ENCODE measurements around the gene ADAT1. TPM values are rescaled to one million over a fixed set of nuclear protein-coding genes. Genes with fewer than 3 reads are reported as not detected.

The ADAT1 gene
- total and polyA plus RNA-seq, 10 of the 15 experiments (the other 5 are each of a cell fraction or from before 2014, with no cell fraction given), result 26.2 to 77.4 (median 55.8) TPM

DNA sequence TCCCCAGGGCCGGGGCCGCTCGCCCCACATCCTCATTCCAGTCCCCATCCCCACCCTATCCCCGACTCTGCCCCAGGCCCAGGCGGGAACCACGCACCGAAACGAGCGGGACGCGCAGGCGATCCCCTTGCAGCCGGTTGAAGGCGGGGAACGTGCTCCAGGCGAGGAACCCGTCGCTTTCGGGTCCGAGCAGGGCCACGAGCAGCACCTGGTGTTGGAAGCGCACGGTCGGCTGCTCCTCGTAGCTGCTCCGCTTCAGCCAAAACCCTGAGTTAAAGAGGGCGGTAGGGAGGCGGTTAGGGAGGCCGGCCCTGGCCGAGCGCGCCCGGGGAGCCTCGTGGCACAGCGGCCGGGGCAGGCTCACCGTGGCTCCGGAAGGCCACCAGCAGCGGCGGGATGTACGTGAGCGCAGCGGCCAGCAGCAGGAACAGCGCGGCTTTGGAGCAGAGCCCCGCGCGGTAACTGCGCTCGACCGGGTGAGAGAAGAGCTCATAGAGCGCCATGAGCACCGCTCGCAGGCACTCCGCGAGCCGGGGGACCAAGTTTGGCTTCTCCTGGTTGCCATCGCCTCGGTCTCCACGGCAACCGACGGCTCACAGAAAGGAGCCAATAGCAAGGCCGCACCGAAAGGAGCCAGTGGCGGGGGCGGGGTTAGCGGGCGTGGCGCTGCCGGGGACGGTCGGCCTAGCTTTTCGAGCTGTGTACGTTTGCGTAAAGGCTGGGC is 67.2 kb downstream of the ADAT1 start, which contains the start of gene TMEM231 (continued):
- TF ChIP-seq SIX5 (IDR thresholded peaks at IDR 0.05; ENCODE audit: low read depth, low read length, severe bottlenecking), result no peak
- TF ChIP-seq BRCA1 (IDR thresholded peaks at IDR 0.05; ENCODE audit: low read depth, low read length), result no peak
- peak; percentile 13; the same call in 1 of the 2 replicates for TF ChIP-seq CHD2 (IDR thresholded peaks at IDR 0.05; ENCODE audit: borderline replicate concordance, low read depth, low read length)
- TF ChIP-seq, protein P1, sequence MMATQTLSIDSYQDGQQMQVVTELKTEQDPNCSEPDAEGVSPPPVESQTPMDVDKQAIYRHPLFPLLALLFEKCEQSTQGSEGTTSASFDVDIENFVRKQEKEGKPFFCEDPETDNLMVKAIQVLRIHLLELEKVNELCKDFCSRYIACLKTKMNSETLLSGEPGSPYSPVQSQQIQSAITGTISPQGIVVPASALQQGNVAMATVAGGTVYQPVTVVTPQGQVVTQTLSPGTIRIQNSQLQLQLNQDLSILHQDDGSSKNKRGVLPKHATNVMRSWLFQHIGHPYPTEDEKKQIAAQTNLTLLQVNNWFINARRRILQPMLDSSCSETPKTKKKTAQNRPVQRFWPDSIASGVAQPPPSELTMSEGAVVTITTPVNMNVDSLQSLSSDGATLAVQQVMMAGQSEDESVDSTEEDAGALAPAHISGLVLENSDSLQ (IDR thresholded peaks at IDR 0.05), result no peak
- TF ChIP-seq IRF4 (IDR thresholded peaks at IDR 0.05; ENCODE audit: low read depth, low read length), result no peak
- TF ChIP-seq, protein P2, sequence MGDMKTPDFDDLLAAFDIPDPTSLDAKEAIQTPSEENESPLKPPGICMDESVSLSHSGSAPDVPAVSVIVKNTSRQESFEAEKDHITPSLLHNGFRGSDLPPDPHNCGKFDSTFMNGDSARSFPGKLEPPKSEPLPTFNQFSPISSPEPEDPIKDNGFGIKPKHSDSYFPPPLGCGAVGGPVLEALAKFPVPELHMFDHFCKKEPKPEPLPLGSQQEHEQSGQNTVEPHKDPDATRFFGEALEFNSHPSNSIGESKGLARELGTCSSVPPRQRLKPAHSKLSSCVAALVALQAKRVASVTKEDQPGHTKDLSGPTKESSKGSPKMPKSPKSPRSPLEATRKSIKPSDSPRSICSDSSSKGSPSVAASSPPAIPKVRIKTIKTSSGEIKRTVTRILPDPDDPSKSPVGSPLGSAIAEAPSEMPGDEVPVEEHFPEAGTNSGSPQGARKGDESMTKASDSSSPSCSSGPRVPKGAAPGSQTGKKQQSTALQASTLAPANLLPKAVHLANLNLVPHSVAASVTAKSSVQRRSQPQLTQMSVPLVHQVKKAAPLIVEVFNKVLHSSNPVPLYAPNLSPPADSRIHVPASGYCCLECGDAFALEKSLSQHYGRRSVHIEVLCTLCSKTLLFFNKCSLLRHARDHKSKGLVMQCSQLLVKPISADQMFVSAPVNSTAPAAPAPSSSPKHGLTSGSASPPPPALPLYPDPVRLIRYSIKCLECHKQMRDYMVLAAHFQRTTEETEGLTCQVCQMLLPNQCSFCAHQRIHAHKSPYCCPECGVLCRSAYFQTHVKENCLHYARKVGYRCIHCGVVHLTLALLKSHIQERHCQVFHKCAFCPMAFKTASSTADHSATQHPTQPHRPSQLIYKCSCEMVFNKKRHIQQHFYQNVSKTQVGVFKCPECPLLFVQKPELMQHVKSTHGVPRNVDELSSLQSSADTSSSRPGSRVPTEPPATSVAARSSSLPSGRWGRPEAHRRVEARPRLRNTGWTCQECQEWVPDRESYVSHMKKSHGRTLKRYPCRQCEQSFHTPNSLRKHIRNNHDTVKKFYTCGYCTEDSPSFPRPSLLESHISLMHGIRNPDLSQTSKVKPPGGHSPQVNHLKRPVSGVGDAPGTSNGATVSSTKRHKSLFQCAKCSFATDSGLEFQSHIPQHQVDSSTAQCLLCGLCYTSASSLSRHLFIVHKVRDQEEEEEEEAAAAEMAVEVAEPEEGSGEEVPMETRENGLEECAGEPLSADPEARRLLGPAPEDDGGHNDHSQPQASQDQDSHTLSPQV (IDR thresholded peaks at IDR 0.05), result no peak
- TF ChIP-seq HDGF (IDR thresholded peaks at IDR 0.05), result 0 out of 2 replicates have a peak, but pooled peaks have one; percentile 59
- no peak for TF ChIP-seq ZNF384 (IDR thresholded peaks at IDR 0.05; ENCODE audit: borderline replicate concordance, low read depth, low read length)
- TF ChIP-seq, protein P3, sequence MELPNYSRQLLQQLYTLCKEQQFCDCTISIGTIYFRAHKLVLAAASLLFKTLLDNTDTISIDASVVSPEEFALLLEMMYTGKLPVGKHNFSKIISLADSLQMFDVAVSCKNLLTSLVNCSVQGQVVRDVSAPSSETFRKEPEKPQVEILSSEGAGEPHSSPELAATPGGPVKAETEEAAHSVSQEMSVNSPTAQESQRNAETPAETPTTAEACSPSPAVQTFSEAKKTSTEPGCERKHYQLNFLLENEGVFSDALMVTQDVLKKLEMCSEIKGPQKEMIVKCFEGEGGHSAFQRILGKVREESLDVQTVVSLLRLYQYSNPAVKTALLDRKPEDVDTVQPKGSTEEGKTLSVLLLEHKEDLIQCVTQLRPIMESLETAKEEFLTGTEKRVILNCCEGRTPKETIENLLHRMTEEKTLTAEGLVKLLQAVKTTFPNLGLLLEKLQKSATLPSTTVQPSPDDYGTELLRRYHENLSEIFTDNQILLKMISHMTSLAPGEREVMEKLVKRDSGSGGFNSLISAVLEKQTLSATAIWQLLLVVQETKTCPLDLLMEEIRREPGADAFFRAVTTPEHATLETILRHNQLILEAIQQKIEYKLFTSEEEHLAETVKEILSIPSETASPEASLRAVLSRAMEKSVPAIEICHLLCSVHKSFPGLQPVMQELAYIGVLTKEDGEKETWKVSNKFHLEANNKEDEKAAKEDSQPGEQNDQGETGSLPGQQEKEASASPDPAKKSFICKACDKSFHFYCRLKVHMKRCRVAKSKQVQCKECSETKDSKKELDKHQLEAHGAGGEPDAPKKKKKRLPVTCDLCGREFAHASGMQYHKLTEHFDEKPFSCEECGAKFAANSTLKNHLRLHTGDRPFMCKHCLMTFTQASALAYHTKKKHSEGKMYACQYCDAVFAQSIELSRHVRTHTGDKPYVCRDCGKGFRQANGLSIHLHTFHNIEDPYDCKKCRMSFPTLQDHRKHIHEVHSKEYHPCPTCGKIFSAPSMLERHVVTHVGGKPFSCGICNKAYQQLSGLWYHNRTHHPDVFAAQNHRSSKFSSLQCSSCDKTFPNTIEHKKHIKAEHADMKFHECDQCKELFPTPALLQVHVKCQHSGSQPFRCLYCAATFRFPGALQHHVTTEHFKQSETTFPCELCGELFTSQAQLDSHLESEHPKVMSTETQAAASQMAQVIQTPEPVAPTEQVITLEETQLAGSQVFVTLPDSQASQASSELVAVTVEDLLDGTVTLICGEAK (IDR thresholded peaks at IDR 0.05; ENCODE audit: borderline replicate concordance), result peak; percentile 52; the same call in 1 of the 2 replicates
- no peak for TF ChIP-seq PAX8 (IDR thresholded peaks at IDR 0.05)
- TF ChIP-seq, protein P4, sequence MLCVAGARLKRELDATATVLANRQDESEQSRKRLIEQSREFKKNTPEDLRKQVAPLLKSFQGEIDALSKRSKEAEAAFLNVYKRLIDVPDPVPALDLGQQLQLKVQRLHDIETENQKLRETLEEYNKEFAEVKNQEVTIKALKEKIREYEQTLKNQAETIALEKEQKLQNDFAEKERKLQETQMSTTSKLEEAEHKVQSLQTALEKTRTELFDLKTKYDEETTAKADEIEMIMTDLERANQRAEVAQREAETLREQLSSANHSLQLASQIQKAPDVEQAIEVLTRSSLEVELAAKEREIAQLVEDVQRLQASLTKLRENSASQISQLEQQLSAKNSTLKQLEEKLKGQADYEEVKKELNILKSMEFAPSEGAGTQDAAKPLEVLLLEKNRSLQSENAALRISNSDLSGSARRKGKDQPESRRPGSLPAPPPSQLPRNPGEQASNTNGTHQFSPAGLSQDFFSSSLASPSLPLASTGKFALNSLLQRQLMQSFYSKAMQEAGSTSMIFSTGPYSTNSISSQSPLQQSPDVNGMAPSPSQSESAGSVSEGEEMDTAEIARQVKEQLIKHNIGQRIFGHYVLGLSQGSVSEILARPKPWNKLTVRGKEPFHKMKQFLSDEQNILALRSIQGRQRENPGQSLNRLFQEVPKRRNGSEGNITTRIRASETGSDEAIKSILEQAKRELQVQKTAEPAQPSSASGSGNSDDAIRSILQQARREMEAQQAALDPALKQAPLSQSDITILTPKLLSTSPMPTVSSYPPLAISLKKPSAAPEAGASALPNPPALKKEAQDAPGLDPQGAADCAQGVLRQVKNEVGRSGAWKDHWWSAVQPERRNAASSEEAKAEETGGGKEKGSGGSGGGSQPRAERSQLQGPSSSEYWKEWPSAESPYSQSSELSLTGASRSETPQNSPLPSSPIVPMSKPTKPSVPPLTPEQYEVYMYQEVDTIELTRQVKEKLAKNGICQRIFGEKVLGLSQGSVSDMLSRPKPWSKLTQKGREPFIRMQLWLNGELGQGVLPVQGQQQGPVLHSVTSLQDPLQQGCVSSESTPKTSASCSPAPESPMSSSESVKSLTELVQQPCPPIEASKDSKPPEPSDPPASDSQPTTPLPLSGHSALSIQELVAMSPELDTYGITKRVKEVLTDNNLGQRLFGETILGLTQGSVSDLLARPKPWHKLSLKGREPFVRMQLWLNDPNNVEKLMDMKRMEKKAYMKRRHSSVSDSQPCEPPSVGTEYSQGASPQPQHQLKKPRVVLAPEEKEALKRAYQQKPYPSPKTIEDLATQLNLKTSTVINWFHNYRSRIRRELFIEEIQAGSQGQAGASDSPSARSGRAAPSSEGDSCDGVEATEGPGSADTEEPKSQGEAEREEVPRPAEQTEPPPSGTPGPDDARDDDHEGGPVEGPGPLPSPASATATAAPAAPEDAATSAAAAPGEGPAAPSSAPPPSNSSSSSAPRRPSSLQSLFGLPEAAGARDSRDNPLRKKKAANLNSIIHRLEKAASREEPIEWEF (IDR thresholded peaks at IDR 0.05; ENCODE audit: insufficient replicate concordance, low read depth, low read length), result no peak
- TF ChIP-seq, protein P5, sequence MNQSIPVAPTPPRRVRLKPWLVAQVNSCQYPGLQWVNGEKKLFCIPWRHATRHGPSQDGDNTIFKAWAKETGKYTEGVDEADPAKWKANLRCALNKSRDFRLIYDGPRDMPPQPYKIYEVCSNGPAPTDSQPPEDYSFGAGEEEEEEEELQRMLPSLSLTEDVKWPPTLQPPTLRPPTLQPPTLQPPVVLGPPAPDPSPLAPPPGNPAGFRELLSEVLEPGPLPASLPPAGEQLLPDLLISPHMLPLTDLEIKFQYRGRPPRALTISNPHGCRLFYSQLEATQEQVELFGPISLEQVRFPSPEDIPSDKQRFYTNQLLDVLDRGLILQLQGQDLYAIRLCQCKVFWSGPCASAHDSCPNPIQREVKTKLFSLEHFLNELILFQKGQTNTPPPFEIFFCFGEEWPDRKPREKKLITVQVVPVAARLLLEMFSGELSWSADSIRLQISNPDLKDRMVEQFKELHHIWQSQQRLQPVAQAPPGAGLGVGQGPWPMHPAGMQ (IDR thresholded peaks at IDR 0.05; ENCODE audit: borderline replicate concordance), result no peak

All from GM12878 (cell line).